GOT3 (cell line): ENCODE data around the gene RORB.

ENCODE experiments used
- DNase-seq: peaks from one replicate; lab custom pipeline; 2025; ENCODE audit warnings: mixed read lengths; lab: John Stamatoyannopoulos, UW

RORB gene

DNA sequence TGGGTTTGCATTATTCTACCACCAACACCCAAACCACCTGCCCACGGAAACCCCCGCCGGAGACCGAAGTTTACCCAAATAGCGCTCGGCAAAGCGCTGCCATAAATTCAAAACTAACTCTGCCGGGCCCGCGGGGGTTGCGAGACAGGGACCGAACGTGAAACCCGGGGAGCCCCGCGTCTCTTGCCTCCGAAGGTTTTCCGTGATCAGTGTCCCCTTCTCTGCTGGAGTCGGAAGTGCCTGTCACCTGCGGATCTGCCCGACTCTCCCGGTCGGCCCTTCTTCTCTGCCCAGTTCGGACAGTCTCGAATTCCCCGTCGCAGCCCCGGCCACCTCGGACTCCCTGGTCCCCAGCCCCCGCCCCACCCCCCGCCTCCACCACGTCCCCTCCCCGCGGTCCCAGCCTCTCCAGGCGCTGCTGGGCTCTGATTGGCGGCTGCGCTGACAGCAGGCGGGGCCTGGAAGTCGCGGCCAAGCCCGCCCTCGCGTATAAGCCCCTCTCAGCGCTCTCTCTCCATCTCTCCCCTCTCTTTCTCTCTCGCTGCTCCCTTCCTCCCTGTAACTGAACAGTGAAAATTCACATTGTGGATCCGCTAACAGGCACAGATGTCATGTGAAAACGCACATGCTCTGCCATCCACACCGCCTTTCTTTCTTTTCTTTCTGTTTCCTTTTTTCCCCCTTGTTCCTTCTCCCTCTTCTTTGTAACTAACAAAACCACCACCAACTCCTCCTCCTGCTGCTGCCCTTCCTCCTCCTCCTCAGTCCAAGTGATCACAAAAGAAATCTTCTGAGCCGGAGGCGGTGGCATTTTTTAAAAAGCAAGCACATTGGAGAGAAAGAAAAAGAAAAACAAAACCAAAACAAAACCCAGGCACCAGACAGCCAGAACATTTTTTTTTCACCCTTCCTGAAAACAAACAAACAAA lies at the start of gene RORB:
Gene RORB (plus strand): TSS at position 517 of the 929 bp plus-strand sequence. CDS start 642 bp downstream, outside the sequence.
- no peak for DNase-seq

DNA sequence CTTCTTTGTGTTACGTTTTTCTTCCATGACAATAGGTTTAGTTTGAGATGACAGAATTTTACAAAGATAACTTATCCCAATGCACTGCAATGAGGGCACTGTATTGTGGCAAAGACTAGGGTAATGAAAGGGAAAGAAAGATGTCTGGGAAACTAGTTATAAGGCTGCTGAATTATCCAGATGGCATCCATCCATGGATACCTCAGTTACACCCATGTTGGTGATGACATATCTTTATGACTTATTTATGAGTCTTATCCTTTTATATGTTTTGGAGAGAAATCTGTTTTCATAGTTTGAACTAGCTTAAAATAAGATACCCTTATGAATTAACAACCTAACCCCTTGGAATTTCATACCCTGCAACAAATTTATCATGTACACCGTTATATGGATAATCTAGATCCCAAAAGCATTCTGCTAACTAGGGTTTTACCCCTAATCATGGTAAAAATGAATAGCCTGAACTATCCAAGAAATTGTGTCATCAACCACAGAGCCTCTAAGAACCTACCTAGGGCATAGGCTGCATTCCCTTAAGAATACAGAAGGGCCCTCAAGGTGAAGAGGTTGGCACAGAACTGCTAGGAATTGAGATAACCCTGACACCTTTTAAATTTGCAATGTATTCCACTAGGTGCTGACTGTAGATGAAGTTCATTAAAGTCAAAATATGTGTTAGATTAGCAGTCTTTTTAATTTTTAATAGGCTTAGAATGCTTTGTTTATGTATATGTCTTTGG lies 49.5 kb upstream of the RORB start:
- DNase-seq, result no peak

DNA sequence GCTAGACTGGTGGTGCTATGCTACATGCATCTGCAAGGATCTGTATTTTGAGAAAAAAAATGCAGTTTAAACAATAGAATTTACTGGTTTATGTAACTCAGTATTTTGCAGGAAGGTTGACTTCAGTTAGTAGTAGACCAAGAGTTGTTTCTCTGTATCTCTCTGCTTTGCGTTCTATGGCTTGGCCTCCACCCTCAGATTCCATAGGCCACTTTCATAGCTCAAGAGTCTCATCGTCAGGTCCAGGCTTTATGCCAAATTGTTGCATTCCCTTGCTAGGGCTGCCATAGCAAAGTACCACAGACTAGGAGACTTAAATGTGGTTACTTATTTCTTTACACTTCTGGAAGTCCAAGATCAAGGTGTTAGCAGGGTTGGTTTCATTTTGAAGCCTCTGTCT lies 48.1 kb upstream of the RORB start:
- DNase-seq, result no peak

DNA sequence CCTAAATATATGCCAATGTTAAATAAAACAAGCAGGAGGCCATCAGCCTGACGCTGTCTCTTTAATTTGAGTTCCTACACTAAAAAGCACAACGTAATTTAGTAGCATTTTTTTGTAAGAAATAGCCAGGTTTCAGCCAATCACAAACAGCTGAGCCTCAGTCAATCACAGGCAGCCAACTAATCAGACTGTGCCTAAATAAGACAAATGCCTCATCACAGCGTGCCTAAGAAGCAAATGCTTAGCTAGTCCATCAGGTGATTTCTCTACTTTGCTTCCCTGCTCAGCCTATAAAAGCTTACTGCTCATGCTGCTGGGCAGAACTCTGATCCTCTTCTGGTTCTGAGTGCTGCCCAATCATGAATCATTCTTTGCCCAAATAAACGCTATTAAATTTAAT lies 38.3 kb upstream of the RORB start:
- DNase-seq, result no peak

DNA sequence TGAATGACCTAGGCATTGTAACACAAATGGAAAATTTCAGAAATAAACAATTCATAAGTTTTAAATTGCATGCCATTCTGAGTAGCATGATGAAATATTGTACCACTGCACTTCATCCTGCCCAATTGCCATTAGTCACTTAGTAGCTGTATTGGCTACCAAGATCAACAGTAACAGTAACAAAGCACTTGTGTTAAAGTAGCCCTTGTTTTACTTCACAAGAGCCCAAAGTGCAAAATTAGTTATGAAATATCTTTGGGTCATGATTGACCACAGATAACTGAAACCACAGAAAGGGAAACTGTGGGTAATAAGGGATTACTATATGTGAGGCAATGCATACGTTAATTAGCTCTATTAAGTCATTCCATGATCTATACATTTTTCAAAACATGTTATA lies 33.3 kb upstream of the RORB start:
- no peak for DNase-seq

DNA sequence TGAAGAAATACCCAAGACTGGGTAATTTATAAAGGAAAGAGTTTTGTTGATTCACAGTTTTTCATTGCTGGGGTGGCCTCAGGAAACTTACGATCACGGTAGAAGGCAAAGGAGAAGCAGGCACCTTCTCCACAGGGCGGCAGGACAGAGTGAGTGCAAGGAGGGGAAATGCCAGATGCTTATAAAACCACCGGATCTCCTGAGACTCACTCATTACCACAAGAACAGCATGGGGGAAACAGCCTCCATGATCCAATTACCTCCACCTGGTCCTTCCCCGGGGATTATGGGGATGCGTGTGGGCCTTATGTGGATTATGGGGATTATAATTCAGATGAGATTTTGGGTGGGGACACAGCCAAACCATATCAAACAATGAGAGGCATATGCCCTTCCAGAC lies 18.5 kb upstream of the RORB start:
- DNase-seq, result no peak

DNA sequence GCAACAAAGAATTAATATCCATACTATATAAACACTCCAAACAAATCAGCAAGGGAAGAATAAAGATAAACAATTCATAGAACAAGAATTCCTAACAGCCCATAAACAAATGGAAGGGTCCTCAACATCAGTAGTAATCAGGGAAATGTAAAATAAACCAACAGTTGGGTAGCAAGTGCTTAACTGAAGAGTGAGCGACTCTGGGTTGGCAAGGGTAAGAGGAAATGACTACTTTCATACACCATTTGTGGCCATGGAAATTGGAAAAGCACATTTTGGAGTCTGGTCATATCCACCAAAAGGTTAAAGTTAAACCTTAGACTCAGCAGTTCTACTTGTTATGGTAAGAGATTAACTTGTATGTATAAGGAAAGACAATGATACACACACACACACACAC lies 17.4 kb upstream of the RORB start:
- no peak for DNase-seq

DNA sequence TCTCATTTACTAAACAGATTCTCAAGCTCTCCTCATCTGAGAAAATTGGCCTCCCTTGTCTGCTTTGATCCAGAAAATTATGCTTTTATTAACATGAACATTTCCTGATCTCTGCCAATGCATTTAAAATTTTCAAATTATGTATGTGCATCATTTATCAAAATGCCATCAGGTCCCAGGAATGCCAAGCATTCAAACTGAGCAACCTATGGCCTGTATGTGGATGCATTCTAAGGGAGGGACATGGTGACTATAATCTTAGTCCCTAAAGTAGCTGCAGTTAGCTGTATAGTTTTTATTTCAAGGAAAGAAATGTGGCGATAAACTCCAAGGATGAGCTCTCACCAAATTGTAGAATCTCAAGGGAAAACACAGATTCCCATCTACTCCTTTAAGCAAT lies 9.7 kb upstream of the RORB start:
- no peak for DNase-seq

DNA sequence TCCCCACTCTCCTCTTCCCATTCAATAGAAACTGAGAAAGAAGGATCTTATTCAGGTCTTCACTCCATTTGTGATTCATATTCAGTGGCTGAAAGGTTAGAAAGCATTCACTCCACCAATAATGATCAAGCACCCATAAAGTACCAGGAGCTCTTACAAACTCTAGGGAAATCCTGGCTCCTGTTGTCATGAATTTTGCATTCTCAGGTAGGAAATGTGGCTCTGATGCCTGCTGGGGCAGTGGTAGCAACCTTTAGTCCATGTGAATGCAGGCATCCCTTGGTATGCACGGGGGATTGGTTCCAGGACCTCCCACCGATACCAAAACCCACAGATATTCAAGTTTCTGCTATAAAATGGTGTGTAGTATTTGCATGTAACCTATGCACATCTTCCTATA lies 3.6 kb upstream of the RORB start:
- DNase-seq, result no peak

DNA sequence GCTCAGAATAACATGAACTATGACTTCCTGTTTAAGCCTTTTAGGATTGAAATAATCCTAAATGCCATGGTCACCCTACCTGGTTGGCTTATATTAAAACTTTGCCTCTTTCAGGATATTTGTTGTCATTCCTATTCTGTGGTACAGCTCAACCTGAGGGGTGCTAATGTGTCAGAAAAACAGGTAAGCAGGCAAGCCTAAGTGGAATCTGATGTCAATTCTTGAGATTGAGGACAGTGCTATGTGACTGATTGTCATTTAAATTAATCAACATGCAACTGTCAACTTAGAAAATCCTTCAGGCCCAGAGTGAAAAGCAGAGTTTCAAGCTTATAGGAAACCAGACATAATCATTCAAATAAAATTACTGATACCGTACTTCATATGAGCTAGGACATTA lies 2.6 kb upstream of the RORB start:
- DNase-seq, result no peak

DNA sequence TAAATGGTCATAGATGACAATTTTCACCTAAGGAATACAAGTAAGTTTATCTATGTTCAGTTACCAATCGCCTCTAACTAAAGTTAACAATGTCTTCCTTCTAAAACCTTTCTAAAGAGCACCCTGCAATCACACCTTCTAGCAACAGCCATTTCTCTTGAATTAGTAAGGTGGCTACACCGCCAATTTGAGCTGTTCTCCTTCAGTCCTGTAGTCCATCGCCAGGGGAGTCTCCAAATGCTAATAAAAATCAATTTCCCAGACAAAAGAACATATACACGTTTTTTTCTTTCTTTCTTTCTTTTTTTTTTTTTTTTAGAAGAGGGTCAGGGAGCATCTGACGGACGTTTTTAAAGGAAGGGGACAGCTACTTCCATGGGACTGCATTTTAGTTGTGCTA lies 729 bp upstream of the RORB start:
- DNase-seq, result no peak

DNA sequence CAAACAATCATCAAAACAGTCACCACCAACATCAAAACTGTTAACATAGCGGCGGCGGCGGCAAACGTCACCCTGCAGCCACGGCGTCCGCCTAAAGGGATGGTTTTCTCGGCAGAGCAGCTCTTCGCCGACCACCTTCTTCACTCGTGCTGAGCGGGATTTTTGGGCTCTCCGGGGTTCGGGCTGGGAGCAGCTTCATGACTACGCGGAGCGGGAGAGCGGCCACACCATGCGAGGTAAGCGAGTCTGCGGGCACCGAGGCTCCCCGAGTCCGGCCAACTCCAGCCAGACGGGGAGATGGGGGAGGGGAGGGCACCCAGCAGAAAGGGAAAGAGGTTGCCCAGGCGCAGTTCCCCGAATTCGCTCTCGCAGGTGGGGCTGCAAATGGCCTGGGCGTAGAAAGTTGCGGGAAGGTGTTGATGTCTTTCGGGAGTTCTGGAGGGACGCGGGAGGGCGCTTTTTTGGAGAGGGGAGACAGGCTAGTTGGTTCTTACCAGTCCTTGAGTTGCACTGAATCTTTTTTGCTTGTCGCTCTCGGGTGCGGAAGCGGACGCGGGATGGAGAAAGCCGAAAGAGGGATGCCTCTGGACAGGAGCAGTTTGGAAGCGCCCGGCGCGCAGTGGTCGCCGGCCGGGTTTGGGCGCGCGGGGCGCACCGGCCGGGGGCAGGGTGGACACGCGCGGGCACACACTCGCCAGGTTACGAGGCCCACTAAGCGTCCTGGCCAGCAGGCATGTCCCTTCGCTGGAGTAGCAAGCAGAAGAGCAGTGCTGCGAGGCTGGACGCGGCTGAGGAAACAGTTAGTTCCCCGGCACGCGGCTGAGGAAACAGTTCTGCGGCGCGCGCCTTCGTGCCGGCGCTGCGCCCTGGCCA lies 849 bp downstream of the RORB start:
- no peak for DNase-seq

DNA sequence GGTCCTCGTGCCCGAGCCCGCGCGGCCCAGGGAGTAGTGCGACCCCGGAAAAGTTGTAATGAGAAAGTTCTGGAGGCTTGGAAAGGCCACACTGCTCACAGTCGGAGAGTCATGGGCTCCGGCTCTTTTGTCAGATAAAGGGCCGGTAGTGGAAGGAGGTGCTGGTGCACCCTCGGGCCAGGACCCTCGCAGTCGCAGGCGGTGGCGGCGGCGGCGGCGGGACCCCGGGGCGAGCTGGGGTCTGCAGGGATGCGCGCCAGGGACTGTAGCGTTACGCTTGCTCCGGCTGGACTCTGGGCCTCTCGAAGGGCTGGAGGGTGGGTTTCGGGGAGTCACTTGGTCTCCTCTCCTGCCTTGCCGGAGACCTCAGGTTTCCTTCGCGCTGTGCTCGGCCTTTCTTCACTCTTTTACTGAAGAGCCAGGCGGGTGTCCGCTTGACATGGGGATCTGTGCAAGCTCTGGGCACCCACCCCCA lies 1.5 kb downstream of the RORB start:
- no peak for DNase-seq

DNA sequence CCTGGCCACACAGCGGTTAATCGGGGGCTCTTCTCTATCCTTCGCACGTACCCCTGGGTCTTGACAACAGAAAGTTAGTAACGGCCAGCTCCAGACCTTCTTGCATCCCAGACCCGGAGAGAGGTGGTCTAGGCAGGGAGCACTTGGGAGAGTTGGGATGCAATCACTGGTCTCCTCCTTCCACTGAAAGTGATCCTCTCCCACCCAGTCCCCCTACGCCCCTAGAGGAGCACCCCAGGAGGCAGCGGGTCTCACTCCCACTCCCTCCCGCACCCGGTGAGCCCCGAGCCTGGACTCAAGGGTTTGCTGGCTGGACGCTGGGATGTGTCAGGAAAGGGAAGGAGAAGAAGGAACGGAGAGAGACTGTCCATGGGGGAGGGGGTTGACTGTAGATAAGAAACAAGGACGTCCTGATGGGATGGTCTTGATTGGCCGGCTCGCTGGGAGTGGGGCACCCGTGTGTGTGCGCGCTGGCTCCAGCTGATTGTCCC lies 2.0 kb downstream of the RORB start:
- no peak for DNase-seq

DNA sequence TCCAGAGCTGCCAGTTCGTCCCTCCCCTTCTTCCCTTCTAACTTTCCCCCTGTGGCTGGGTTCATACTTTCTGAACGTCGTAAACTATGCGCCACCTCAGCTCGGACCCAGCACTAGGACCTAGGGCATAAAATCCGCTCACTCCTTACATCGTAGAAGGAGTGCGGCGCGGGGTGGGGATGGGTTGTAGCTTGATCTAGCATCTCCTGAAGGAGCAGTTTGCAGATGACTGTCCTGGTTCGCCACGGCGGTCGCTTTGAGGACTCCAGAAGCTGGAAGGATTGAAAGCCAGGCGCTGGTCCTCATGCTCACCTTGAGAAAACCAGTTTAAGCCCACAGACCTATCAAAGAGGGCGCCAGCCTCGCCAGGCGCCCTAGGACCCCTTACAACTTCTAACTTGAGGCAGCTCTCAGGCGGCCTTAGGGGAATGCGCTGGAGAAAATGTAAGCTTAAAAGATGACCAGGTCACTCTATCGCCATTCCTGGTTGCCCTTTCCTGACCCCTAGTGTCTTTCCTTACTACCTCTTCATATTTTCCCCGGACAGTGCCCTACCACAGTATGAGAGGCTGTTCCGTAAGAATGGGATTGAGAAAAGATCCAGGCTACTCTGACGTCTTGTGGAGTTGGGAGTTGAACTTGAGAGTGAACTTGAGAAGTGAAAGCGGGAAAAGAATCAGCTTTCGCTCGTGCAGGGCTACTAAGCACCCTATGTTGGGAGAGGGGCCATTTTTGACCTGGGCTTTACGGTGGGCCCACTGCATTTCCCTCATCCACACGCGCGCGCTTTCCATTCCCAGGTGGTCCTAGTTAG lies 2.8 kb downstream of the RORB start:
- DNase-seq, result no peak

DNA sequence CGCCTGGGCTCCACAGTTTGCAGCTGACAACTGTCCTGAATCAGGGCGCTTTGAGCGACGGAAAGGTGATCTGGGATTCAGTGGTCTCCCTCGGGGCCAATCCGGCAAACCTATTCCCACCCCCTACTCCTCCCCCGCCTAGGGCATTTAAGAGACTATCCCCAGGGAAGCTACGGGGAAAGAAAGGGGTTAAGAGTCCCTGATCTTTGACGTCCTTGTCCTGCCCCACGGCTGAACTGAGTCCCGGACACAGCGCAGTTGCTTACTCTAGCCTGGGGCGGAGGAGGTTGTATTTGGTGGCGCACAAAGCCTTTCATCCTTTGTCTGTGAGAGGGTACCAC lies 3.4 kb downstream of the RORB start:
- no peak for DNase-seq

DNA sequence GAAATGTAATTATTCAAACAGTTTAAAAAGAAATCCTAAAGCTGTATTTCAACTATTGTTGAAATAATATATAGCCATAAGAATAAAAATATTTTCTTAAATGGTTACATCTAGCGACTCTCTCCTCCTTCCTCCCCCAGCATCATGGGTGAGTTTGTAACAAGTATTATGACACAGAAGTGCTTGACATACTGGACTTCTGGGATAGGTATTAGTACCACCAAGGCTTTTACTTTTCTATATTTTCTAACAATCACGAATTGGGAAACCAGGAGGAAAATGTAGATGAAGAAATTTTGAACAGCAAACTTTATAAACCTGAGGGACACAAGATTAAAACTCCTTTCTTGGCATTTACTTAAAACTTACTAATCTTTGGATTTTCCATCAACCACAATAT lies 4.4 kb downstream of the RORB start:
- DNase-seq, result no peak

DNA sequence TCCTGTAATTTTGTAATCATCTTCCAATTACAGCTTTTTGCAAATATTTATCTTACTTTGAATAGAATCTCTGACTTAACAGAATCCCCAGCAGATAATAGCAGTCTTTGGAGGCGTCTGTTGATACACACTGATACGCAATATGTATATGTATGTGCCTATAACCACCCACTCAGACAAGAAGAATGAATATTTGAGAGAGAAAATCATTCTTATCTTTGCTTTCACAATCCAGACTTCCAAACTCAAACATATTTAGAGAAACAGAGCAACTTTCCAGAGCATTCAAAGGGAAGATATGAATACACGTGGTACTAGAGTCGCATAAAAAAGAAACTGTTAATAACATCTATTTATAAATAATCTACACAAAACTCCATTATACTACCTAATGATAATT lies 6.1 kb downstream of the RORB start:
- no peak for DNase-seq

DNA sequence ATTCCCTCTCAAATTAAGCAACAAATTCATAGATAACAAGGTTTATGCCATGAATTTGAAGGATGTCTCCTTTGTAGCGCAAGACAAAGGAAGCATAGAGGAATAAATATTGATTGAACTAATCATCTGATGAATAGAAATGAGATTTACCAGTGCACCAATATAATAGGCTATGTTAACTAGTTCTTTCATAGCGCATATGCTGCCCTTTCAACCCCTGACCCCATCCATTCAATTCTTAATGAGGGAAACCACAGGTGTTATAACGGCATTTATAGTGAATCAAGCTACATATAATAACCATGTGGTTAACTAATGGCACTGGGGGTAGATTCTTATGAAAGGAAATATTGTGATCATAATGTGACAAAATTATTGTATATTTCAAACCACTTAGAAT lies 6.5 kb downstream of the RORB start:
- DNase-seq, result no peak

DNA sequence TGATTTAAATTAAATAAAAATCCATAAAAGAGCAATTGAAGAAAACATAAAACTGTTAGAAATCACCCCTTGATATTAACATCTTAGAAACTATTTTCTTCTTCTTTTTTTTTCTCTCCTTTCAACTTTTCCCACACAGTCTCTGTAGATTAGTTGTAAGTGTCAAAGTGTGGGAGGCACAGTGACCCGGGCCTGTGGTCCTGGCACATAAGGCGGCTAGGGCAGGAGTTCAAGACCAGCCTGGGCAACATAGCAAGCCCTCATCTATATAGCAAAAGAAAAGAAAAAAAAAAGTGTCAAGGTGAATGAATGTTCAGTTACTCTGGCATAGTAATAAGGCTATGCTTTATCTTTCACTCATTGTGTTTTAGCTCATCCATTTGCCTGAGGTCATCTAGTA lies 14.2 kb downstream of the RORB start:
- DNase-seq, result no peak

DNA sequence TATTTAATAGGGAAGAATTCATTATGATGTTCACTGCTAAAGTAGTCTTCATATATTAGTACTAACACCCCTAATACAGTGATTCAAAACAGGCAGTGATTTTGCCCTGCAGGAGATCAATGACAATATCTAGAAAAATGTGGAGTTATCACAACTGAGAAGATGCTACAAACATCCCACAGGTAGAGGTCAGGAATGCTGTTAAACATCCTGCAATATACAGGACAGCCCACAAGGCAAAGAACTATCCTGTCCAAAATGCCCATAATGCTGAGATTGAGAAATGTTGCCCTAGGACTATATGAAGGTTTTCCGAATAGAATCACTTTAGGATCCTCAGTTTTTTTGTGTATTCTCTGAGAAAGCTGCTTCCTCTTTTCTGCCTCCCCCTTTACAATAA lies 15.3 kb downstream of the RORB start:
- no peak for DNase-seq
